NCI-H345 treated with DMSO at 0.1 percent for 48 hours (cell line): ENCODE data around the gene CELA3B.
A peak's percentile ranks its signal among the peaks of the same experiment; 100 is the strongest.
"Not testable (repeated sequence)": the region's sequence is repeated elsewhere in the genome, so short reads cannot be mapped to it uniquely, and the experiment has no call there.

Experiments used
- DNase-seq: peaks from one replicate; lab custom pipeline; 2025; ENCODE audit not compliant: unreplicated experiment; lab: John Stamatoyannopoulos, UW

The CELA3B gene

DNA sequence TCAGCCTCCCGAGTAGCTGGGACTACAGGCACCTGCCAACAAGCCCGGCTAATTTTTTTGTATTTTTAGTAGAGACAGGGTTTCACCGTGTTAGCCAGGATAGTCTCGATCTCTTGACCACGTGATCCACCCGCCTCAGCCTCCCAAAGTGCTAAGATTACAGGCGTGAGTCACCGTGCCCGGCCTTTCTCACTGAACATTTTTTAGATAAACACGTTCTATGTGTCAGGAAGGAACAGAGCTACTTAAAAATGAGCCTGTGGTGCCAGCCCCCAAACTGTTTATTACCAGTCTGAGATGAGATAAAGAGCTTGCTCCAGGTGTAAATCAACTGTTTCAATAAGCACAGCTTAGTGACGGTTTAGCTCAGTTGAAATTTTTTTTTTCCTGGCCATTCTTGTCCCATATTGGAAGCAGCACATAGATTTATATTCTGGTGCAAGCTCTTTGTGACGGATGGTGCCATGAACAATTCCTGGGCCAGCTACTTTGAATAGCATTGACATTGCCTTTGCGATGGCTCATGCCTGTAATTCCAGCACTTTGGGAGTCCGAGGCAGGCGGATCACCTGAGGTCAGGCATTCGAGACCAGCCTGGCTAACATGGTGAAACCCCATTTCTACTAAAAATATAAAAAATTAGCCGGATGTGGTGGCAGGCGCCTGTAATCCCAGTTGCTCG, 33.7 kb upstream of the CELA3B start:
- DNase-seq = not testable (repeated sequence)

- no peak for DNase-seq
Measured at GRCh38 chr1:21944733-21945073, 32.1 kb upstream of the CELA3B start.

DNA sequence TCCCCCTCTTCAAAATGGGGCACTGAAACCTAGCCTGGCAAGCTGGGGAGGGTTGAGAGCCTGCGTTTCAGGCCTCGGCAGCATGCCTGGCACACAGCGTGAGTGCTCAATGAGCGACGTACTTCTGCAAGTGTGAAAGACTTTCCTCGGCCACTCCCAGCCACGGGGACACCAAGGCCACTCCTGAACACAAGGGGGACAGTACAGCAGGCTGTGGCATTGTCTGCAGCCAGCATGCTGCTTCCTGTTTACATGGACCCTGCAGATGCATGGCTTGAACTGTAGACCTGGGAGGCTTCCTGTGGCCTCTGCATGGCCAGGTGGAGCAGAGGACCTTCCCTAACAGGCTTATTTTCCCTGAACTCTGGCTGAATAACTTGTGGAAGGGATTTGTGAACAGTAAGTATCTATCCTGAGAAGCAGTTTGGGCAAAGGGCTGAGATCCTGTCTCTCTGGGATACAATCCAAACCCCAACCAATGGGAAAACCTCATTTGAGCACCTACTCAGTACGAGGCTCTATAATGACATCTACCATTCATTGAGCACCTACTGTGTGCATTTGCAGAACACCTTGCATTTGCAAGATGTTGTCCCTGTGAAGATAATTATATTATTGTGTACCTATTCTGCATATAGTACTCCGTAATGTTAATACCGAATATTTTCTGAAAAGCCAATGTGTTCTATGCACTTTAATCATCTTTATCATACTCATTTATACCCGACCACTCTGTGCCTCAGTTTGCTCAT, 29.8 kb upstream of the CELA3B start:
- DNase-seq = no peak

GRCh38 chr1:21950734-21951133, 26.1 kb upstream of the CELA3B start:
- no peak for DNase-seq

DNA sequence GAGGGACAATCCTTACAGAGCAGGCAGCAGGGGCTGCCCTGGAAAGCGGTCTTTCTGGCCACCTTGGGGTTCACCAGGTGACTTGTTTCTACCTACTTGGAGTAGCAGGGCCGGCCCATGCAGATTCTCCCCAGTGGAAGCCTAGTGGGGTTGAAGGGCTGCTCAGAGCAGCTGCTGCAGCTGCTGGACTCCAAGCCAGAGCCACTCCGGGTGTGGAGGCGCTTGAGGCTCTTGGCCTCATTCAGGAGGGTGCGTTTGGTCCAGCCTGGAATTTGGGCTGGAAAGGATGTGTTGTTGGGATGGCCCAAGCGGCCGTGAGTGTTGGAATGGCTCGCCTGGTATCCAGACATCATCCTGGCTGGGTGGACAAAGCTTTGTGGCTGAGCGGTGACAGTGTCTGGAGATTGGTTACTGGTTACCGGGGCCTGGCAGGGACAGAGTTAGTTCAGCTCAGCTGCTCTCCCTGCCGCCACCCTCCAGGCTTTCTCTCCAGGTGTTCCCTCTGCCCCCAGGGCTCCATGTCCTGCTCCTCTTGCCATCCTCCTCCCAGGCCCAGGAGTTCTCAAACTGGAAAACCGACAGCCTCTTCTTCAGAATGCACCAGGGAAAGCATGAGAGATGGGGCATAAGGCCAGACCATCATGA, 25.5 kb upstream of the CELA3B start:
- no peak for DNase-seq

- DNase-seq = no peak
Measured at GRCh38 chr1:21952786-21953520, 23.9 kb upstream of the CELA3B start.

GRCh38 chr1:21955058-21955457, 21.8 kb upstream of the CELA3B start:
- DNase-seq = no peak

- DNase-seq = no peak
Measured at GRCh38 chr1:21955501-21956281, 21.1 kb upstream of the CELA3B start.

DNA sequence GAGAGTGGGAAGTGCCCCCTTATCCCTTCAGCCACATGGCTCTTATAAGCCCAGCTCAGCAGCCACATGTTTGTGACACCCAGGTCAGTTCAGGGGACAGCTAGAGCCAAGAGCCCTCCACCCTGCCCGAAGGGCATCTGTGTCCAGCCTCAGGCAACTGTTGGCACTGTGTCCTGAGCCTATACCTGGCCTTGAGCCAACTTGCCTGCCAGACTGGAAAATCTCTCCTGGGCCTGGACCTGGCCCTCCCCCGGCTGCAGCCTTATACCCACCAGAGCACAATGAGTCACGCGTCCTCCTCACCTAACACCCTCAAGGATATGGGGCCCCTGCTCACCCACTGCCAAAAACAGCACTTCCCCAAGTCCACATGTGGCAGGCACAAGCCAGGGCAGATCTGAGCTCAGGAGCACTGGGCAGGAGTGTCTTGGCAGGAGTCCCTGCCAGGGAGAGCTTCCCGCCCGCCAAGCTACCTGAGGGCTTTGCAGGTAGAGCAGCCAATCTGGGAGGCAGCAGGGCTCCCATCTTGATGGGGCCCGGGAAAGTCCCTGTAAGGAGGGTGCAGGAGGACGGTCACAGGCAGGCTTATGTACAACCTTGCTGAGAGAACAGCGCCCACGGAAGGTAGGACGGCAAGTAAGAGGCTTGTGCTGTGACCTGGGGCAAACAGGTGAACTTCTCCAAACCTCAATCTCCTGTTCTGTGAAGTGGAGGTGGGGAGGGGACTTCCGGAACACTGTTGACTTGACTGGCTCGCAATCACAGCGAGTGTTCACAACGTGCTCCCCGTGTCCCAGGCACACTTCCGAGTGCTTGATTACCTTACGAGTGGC, 19.9 kb upstream of the CELA3B start:
- no peak for DNase-seq

DNA sequence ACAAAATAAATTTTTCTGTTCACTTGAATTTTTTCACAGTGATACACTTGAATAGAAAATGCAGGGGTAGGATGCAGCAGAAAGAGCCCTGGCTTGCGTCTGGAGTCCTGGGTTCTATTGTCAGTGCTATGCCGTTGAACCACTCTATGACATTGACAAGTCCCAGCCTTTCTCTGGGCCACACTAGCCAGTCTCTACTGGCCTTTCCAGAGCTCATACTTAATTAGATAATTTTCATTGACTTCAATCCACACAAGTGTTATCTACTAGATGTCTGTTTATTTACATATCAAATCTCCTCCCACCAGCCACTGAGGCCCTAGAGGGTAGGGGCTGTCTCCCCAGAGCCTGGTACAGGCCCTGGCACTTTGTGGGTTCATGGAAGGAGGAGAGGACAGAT, 15.5 kb upstream of the CELA3B start:
- DNase-seq = no peak

DNA sequence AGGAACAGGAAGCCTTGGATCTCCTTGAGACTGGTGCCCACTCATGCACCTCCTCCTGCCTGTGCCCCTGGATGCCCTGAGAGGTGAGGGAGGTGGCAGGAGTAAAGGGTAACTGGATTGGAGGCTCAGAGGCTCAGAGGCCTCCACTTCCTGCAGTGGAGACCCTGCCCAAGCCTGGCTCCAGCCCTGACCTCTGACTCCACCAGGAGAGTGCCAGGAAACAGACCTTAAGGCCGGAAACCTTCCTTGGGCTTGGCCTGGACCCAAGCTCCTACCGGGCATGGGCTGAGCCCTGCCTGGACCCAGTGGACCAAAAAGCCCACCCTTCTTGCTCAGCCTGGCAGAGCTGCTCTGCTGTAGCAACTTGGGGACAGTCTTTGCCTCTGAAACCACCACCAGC, 15.0 kb upstream of the CELA3B start:
- no peak for DNase-seq

- DNase-seq = peak; percentile 53
Measured at GRCh38 chr1:21963477-21964217, 13.2 kb upstream of the CELA3B start.

DNA sequence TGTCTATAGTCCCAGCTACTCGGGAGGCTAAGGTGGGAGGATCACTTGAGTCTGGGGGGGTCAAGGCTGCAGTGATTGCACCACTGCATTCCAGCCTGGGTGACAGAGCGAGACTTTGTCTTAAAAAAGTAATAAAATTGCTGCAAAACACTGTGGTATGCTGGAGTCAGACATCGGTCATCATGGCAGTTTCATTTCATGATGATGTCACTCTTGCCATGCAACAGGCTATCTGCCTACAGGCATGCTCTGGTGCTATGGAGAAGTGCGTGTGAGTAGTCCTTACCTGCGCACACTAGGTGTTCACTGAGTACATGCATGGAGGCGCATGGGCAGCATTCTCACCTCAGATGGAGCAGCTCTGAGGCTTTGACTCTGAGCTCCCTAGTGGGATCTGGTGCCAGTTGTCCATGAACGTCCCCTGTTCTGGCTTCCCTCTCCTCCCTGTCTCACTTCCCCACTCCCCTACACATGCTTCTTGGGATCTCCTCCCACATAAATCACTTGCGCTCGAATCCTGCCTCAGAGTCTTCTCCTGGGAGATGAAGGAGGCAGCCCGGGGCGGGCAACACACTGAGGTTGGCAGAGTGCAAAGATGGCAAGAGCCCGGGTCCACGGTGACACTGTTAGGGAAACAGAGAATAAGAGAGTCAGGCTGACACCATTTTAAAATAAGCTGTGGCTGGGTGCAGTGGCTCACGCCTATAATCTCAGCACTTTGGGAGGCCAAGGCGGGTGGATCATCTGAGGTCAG, 10.4 kb upstream of the CELA3B start:
- DNase-seq = no peak

DNA sequence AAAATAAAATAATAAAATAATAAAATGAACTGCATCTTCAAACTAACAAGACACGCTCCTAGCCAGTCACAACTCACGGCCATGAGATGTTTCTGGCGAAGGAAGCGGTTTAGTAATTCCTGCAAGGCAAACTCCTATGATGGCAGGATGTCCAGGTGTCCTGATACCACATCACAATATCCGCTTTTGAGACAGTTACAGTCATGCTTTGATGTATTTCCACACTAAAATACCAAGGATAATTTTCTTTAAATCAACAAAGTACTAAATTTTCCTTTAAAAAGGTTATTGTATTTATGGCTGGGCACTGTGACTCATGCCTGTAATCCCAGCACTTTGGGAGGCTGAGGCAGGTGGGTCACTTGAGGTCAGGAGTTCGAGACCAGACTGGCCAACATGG, 9.6 kb upstream of the CELA3B start:
- not testable (repeated sequence) for DNase-seq

DNA sequence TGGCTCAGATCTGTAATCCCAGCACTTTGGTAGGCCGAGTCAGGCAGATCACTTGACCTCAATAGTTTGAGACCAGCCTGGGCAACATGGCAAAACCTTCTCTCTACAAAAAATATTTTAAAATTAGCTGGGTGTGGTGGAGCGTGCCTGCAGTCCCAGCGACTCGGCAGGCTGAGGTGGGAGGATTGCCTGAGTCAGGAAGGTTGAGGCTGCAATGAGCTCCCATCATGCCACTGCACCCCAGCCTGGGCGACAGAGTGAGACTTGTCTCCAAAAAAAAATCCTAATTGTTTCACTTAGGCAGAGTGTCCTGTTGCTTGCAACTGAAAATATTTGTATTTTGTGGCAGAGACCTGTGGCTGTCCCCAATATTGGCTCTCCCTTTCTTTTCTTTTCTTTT, 7.8 kb upstream of the CELA3B start:
- DNase-seq = not testable (repeated sequence)

DNA sequence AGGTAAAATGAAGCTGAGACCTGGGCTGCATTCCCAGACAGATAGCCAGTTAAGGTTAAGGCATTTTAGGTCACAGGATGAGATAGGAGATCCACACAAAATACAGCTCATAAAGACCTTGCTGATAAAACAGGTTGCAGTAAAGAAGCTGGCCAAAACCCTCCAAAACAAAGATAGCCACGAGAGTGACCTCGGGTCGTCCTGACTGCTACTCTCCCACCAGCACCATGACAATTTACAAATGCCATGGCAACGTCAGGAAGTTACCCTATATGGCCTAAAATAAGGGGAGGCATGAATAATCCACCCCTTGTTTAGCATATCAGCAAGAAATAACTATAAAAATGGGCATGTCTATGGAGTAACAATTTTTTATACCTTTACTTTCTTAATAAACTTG, 6.3 kb upstream of the CELA3B start:
- DNase-seq = not testable (repeated sequence)

- DNase-seq = not testable (repeated sequence)
Measured at GRCh38 chr1:21972973-21973441, 3.8 kb upstream of the CELA3B start.

- not testable (repeated sequence) for DNase-seq
Measured at GRCh38 chr1:21973948-21974347, 2.9 kb upstream of the CELA3B start.
